SIG-M5 treated with dmso at 0.1 percent for 504 hours (cell line): ENCODE measurements around the gene CAMTA1.

Source experiments
- DNase-seq: peaks from one replicate; lab custom pipeline; 2025; ENCODE audit not compliant: unreplicated experiment; lab: John Stamatoyannopoulos, UW

CAMTA1 gene, protein sequence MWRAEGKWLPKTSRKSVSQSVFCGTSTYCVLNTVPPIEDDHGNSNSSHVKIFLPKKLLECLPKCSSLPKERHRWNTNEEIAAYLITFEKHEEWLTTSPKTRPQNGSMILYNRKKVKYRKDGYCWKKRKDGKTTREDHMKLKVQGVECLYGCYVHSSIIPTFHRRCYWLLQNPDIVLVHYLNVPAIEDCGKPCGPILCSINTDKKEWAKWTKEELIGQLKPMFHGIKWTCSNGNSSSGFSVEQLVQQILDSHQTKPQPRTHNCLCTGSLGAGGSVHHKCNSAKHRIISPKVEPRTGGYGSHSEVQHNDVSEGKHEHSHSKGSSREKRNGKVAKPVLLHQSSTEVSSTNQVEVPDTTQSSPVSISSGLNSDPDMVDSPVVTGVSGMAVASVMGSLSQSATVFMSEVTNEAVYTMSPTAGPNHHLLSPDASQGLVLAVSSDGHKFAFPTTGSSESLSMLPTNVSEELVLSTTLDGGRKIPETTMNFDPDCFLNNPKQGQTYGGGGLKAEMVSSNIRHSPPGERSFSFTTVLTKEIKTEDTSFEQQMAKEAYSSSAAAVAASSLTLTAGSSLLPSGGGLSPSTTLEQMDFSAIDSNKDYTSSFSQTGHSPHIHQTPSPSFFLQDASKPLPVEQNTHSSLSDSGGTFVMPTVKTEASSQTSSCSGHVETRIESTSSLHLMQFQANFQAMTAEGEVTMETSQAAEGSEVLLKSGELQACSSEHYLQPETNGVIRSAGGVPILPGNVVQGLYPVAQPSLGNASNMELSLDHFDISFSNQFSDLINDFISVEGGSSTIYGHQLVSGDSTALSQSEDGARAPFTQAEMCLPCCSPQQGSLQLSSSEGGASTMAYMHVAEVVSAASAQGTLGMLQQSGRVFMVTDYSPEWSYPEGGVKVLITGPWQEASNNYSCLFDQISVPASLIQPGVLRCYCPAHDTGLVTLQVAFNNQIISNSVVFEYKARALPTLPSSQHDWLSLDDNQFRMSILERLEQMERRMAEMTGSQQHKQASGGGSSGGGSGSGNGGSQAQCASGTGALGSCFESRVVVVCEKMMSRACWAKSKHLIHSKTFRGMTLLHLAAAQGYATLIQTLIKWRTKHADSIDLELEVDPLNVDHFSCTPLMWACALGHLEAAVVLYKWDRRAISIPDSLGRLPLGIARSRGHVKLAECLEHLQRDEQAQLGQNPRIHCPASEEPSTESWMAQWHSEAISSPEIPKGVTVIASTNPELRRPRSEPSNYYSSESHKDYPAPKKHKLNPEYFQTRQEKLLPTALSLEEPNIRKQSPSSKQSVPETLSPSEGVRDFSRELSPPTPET (N-terminal part only)

GRCh38 chr1:6785318-6785727, at the start of gene CAMTA1:
CAMTA1 (plus strand) TSS chr1:6785454; CDS start chr1:6785531, 77 bp downstream.
- no peak for DNase-seq

DNA sequence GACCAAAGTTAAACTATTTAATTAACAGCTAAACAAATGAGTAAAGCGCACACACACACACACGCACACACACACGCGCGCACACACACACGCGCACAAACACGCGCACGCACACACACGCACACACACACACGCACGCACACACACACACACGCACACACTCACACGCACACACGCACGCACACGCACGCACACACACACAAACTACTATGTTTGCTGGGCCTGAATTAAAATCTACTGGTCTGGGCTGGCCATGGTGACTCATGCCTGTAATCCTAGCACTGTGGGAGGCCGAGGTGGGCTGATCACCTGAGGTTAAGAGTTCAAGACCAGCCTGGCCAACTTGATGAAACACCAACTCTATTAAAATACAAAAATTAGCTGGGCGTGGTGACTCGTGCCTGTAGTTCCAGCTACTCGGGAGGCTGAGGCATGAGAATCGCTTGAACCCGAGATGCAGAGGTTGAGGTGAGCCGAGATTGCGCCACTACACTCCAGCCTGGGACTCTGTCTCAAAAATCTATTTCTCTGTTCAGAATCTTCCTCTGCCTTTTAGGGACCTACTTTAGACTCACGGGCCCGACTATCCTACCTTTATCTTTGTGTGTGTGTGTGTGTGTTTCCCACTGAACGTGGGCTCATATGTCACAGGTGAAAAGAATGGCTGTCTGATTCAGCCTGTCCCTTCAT, 46.1 kb upstream of the CAMTA1 start:
- DNase-seq, result no peak

DNA sequence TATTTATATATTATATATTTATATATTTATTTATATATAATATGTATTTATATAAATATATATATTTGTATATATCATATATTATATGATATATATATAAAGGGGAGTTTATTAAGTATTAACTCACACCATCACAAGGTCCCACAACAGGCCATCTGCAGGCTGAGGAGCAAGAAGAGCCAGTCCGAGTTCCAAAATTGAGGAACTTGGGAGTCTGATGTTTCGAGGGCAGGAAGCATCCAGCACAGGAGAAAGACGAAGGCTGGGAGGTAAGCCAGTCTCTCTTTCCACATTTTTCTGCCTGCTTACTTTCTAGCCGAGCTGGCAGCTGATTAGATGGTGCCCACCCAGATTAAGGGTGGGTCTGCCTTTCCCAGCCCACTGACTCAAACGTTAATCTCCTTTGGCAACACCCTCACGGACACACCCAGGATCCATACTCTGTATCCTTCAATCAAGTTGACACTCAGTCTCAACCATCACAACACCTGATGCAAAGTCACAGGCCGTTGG, 42.5 kb upstream of the CAMTA1 start:
- DNase-seq, result peak; percentile 53

DNA sequence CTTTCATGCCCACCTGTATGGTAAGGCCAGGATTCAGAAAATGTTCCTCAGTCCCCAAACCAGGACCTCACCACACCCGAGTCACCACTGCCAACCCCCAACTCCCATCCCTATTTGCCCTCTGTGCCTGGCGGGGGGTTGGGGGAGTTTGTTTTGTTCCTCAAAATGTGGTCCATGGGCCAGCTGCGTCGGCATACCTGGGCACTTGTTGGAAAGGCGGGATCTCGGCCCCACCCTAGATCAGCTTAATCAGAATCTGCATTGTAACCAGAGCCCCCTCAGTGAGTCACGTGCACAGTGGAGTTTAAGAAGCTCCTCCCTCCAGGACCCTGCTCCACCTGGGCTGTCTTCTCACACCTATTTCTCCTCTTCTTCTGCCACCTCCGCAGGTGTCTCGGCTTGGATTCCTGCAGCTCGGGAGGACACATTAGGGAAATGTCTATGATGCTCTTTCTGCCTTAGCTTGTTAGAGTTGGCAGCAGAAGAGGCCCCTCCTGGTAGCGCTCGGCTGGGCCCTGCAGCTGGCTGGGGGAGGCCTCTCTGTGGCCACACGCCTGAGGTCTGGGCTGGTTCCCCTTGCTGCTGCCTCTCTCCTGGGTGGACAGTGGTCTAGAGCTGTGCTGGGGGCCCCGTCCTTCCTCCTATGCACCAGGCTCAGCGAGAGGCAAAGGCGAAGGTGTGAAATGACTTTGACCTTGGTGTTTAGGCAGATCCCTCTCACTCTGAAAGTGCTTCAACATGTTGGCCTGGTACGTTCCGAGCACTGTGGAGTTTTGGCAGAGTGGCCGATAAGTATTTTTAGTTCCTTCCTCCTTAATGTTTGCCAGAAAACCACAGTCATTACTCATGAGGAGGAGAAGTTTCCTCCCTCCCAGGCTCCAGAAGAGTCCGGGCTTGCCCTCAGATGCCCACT, 41.8 kb upstream of the CAMTA1 start:
- DNase-seq, result peak; percentile 90

- DNase-seq, result peak; percentile 52
These were observed 40.2 kb upstream of the CAMTA1 start for GRCh38 chr1:6745073-6745472.

DNA sequence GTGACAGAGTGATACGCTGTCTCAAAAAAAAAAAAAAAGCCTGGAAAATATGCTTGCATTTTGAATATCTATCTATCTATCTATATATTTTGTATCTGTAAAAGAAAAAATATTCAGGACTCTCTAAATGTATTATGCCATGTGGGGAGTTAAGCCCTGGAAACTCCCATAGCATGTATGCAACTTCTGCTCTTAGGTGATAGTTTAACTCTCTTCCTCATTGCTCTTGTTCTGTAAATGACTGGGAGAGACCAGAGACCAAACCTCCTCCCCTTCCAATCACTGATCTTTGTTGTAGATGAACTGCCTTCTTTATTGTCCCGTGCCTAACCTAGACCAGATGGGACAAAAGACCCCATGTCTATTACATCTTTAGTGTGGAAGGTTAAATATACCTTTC, 37.6 kb upstream of the CAMTA1 start:
- no peak for DNase-seq

GRCh38 chr1:6750490-6750889, 34.8 kb upstream of the CAMTA1 start:
- DNase-seq, result no peak

GRCh38 chr1:6753320-6754140, 31.7 kb upstream of the CAMTA1 start:
- no peak for DNase-seq

GRCh38 chr1:6756457-6756856, 28.8 kb upstream of the CAMTA1 start:
- no peak for DNase-seq

DNA sequence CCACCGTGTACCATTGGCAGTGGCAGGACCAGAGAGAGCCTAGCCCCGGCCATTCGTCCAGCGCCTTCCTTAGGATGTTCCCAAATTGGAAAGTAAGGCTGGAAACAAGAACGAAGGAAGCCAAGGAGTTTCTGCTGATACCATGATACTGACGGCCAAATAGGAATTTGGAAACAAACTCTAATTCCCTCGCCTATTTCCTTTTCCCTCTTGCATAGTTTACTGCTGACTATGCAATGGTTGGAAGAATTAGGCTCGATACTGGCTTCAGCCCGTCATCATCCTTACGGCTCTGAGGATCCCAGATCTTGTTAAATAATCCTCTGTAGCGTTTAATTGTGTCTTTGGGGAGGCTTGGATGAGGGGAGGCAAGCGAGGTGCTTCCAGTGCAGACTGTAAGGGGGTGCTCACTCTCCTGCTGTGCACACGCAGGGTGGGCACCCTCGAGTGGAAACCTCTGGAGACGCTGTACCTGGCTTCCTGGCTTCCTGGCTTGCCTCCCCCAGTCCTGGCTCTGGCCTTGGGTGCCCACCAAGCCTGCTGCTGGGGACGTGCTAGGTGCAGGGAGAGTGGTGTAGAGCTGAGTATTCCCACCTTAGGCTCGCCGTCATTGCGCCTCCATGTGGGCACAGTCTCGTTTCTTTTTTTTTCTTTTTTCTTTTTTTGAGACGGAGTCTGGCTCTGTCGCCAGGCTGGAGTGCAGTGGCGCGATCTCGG, 27.4 kb upstream of the CAMTA1 start:
- DNase-seq, result no peak

DNA sequence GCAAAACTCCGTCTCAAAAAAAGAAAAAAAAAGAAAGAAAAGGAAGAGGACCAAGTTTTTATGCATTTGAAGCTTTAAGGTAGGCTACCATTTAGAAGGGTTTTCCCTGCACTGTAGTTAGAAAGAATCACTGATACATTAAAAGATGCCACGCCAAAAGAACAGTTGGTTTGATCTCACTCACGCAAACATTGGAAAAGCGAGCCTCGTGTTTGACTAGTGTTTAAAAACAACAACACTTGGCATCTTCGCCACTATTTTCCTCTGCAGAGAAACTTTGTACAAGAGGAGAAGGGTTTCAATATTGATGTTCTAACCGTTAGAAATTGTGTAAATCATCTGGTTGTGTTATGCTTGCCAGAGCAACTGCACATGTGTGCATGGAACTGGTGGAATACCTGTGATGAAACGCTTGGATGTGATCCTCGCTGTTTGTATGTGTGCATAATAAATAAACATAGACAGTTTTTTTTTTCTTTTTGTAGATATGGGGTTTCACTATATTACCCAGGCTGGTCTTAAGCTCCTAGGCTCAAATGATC, 24.0 kb upstream of the CAMTA1 start:
- DNase-seq, result no peak

DNA sequence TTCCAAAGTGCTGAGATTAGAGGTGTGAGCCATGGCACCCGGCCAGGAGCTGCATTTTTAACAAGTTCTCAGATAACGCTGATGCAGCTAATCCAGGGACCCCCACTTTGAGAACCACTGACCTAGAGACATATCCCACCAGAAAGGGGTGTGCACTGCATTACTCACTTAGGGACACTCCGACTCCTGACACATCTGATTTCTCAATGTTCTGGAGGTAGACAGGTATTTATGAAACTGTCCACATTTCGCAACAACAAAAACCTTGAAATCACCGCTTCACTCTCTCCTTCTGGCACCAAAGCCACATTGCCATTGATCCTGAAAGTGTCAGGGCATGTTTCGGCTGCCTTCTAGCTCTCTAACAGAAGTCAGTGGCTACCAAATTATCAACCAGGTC, 23.2 kb upstream of the CAMTA1 start:
- no peak for DNase-seq

GRCh38 chr1:6770751-6771440, 14.4 kb upstream of the CAMTA1 start:
- DNase-seq, result no peak

- DNase-seq, result no peak
These were observed 13.8 kb upstream of the CAMTA1 start for GRCh38 chr1:6771441-6771769.

DNA sequence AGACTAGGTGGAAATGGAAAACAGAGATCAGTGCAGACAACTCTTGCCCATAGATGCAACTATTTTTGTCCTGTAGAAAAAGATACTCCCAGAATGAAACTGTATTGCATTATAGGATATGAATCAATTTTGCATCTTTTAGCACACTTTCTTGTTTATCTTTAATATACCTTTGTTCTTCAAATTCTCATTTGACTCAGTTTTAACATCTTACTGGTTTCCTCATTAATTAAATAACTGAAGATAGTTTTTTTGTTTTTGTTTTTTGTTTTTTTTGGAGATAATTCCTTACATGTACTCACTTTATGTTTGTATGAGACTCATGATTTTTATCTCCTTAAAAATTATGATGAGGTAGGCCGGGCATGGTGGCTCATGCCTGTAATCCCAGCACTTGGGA, 10.9 kb upstream of the CAMTA1 start:
- no peak for DNase-seq

DNA sequence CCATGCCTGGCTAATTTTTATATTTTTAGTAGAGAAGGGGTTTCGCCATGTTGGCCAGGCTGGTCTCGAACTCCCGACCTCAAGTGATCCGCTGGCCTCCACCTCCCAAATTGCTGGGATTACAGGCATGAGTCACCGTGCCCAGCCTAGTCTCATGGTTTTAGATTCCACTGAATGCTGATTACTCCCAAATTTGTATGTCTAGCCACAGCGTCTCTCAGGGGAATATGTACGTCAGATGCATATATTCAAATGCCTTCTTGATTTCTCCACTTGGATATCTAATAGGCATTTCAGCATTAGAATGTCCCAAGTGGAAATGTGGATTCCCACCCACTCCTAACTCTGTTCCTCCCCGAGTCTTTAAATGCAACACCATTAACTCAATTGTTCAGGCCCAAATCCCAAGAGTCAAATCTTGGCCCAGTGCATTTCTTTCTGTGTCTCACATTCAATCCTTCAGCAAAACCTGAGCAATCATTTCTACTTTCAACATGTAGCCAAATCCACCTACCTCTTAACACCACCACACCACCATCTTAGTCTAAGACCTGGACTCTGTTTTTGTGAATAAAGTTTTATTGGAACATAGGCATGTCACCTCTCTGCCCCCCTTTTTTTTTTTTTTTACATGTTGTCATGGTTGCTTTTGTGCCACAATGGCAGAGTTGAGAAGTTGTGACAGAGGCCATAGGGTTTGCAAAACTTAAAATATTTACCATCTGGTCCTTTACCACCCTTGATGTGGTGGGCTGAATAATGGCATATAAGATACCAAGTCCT, 9.8 kb upstream of the CAMTA1 start:
- no peak for DNase-seq
